Skeletal muscle tissue (tissue), 4 donors: Measurements from ENCODE around the gene ROBO1. TPM values are rescaled to one million over a fixed set of nuclear protein-coding genes. Genes with fewer than 3 reads are reported as not detected.

Source experiments
- H3K27ac ChIP-seq: one replicate; pipeline ENCODE4 v1.7.0; 2013; ENCODE audit warnings: mild to moderate bottlenecking, low read depth, low read length, inconsistent platforms
- H3K27me3 ChIP-seq, 3 donors: one replicate each; pipeline ENCODE4 v1.7.0; 2013; ENCODE audit warnings: low read length in 3 of 3; ENCODE audit not compliant: control insufficient read depth in 3 of 3, insufficient read depth in 3 of 3
- H3K36me3 ChIP-seq, 3 donors: one replicate each; pipeline ENCODE4 v1.7.0; 2013; ENCODE audit warnings: low read length in 3 of 3; ENCODE audit not compliant: control insufficient read depth in 3 of 3, insufficient read depth in 3 of 3
- H3K4me1 ChIP-seq, 3 donors: one replicate each; pipeline ENCODE4 v1.7.0; 2013; ENCODE audit warnings: low read length in 3 of 3, mild to moderate bottlenecking in 3 of 3; ENCODE audit not compliant: control insufficient read depth in 3 of 3, insufficient read depth in 3 of 3
- H3K4me3 ChIP-seq, 3 donors: one replicate each; pipeline ENCODE4 v1.7.0; 2013; ENCODE audit warnings: low read length in 3 of 3
- H3K9ac ChIP-seq, 3 donors: one replicate each; pipeline ENCODE4 v1.7.0; 2013; ENCODE audit warnings: low read length in 3 of 3, mild to moderate bottlenecking in 3 of 3, moderate library complexity in 2 of 3, low read depth in 1 of 3
- H3K9me3 ChIP-seq, 3 donors: one replicate each; pipeline ENCODE4 v1.7.0; 2013; ENCODE audit warnings: low read length in 3 of 3; ENCODE audit not compliant: control insufficient read depth in 3 of 3
- total RNA-seq: library from RNA; depleted of rRNA; stranded (reverse); fragments of >200 nt; gene quantifications from one replicate; pipeline ENCODE4 v1.2.3, GENCODE V29; 2014
- donor health status: Osteomylitis.

ROBO1 gene
- total RNA-seq, 1 donor from 2014 or later, result 20.4 TPM

DNA sequence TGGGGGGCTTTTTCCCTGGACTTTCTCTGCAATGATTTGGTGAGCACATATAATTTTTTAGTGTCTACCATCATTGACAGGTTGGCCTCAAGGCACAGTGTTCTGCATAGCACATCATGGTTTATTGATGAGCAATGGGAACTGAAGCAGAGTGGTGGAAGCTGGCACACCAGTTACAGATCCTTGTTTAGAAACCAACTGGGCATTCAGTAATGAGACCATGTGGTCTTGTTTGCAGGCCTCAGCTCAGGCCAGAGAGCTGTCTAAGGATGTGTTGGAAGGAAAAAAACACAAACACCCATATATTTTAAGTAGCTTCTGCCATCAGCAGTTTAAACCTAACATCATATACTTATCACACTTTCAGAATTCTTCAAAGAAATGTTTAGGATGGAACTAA is 610.6 kb downstream of the ROBO1 start:
- Histone ChIP-seq H3K36me3 (no peaks in the 10 kb centered on the region), H3K9me3 (no peaks in the 10 kb centered on the region), H3K4me3 (no peak overlapping the region), H3K9ac (no peak overlapping the region), H3K4me1 (no peaks in the 10 kb centered on the region), H3K27ac (no peak overlapping the region), H3K27me3 (no peaks in the 10 kb centered on the region)

GRCh38 chr3:79154865-79155264 is 612.9 kb downstream of the ROBO1 start:
- Histone ChIP-seq H3K27me3 (no peaks in the 10 kb centered on the region), H3K9ac (no peak overlapping the region), H3K36me3 (no peaks in the 10 kb centered on the region), H3K4me1 (no peaks in the 10 kb centered on the region), H3K27ac (no peak overlapping the region), H3K9me3 (no peaks in the 10 kb centered on the region), H3K4me3 (no peak overlapping the region)

GRCh38 chr3:79148786-79149185 is 619.0 kb downstream of the ROBO1 start:
- no peaks in the 10 kb centered on the region for H3K27me3 ChIP-seq
- no peaks in the 10 kb centered on the region for H3K36me3 ChIP-seq
- H3K9me3 ChIP-seq, result no peaks in the 10 kb centered on the region
- H3K4me3 ChIP-seq, result no peak overlapping the region
- H3K4me1 ChIP-seq, result no peaks in the 10 kb centered on the region
- no peak overlapping the region for H3K27ac ChIP-seq
- no peak overlapping the region for H3K9ac ChIP-seq

DNA sequence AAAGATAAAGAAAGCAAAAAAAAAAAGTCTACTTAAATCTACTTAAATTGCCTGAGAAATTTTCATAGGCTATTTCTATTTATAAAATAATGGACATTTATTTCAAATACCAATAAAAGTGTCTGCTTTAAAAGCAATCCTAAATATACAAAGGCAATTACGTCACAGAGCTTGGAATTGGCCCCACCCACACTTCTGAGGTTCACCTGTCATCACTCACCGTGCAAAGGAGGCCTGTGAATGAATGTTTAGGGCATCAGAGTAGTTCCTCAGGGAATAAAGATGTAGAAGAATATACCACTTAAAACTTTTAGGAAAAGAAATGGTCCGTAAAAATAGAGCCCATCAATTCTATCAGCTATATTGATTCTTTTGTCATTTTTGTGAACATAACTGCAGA is 621.8 kb downstream of the ROBO1 start:
- Histone ChIP-seq H3K27ac (no peak overlapping the region), H3K9ac (no peak overlapping the region), H3K27me3 (no peaks in the 10 kb centered on the region), H3K9me3 (no peaks in the 10 kb centered on the region), H3K36me3 (no peaks in the 10 kb centered on the region), H3K4me1 (no peaks in the 10 kb centered on the region), H3K4me3 (no peak overlapping the region)

DNA sequence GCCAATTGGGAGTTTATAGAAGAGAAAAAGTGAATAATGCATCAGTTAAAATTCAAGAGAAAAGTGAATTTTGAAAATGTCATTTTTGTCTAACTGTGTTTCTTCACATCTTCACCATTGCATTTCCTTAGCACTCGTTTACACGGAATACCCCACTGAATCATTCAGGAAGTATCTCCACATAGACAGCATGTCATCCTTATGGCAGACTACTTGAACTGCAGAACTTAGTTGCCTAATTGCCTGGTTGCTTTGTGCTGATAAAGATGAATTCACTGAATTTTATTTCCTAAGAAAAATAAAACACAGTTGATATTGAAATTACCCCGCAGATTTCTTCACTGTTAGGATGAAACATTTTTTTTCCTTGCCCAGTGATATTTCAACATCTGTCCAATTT is 627.1 kb downstream of the ROBO1 start:
- Histone ChIP-seq H3K9ac (no peak overlapping the region), H3K9me3 (no peaks in the 10 kb centered on the region), H3K36me3 (no peaks in the 10 kb centered on the region), H3K4me3 (no peak overlapping the region), H3K4me1 (no peaks in the 10 kb centered on the region), H3K27ac (no peak overlapping the region), H3K27me3 (no peaks in the 10 kb centered on the region)

- no peaks in the 10 kb centered on the region for H3K4me1 ChIP-seq
- no peak overlapping the region for H3K9ac ChIP-seq
- H3K27ac ChIP-seq, result no peak overlapping the region
- no peaks in the 10 kb centered on the region for H3K36me3 ChIP-seq
- no peaks in the 10 kb centered on the region for H3K9me3 ChIP-seq
- H3K4me3 ChIP-seq, result no peak overlapping the region
- H3K27me3 ChIP-seq, result no peaks in the 10 kb centered on the region
These were observed 628.3 kb downstream of the ROBO1 start for GRCh38 chr3:79139395-79140068.

- H3K9ac ChIP-seq, result no peak overlapping the region
- peaks cover 0 to 3% (median 0%) of the 10 kb centered on the region in 3 donors for H3K27me3 ChIP-seq
- no peak overlapping the region for H3K4me3 ChIP-seq
- H3K36me3 ChIP-seq, result no peaks in the 10 kb centered on the region
- no peaks in the 10 kb centered on the region for H3K9me3 ChIP-seq
- no peaks in the 10 kb centered on the region for H3K4me1 ChIP-seq
- no peak overlapping the region for H3K27ac ChIP-seq
These were observed 642.3 kb downstream of the ROBO1 start for GRCh38 chr3:79125313-79125984.

- Histone ChIP-seq H3K4me1 (no peaks in the 10 kb centered on the region), H3K4me3 (no peak overlapping the region), H3K36me3 (no peaks in the 10 kb centered on the region), H3K9me3 (no peaks in the 10 kb centered on the region), H3K27ac (no peak overlapping the region), H3K9ac (no peak overlapping the region), H3K27me3 (no peaks in the 10 kb centered on the region)
These were observed 652.3 kb downstream of the ROBO1 start for GRCh38 chr3:79115458-79115857.

DNA sequence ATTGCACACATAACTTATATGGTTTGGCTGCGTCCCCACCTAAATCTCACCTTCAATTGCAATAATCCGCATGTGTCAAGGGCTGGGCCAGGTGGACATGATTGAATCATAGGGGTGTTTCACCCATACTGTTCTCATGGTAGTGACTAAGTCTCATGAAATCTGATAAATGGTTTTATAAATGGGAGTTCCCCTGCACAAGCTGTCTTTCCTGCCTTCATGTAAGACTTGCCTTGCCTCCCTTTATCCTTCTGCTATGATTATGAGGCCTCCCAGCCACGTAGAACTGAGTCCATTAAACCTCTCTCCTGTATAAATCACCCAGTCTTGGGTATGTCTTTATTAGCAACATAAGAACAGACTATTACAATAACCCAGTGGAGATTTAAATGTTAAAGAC is 653.9 kb downstream of the ROBO1 start:
- no peak overlapping the region for H3K9ac ChIP-seq
- H3K9me3 ChIP-seq, result no peaks in the 10 kb centered on the region
- no peak overlapping the region for H3K4me3 ChIP-seq
- H3K27me3 ChIP-seq, result no peaks in the 10 kb centered on the region
- no peak overlapping the region for H3K27ac ChIP-seq
- H3K4me1 ChIP-seq, result no peaks in the 10 kb centered on the region
- no peaks in the 10 kb centered on the region for H3K36me3 ChIP-seq

- Histone ChIP-seq H3K27me3 (no peaks in the 10 kb centered on the region), H3K4me1 (no peaks in the 10 kb centered on the region), H3K9ac (no peak overlapping the region), H3K36me3 (no peaks in the 10 kb centered on the region), H3K27ac (no peak overlapping the region), H3K4me3 (no peak overlapping the region), H3K9me3 (no peaks in the 10 kb centered on the region)
These were observed 656.3 kb downstream of the ROBO1 start for GRCh38 chr3:79111375-79112052.
